ENCODE measurements around the gene DNAH10. TPM values are rescaled to one million over a fixed set of nuclear protein-coding genes. Genes with fewer than 3 reads are reported as not detected.

The DNAH10 gene
- polyA plus RNA-seq, 2 of the 4 experiments (the other 2 are of a cell fraction) = 0.14 to 0.39 TPM

DNA sequence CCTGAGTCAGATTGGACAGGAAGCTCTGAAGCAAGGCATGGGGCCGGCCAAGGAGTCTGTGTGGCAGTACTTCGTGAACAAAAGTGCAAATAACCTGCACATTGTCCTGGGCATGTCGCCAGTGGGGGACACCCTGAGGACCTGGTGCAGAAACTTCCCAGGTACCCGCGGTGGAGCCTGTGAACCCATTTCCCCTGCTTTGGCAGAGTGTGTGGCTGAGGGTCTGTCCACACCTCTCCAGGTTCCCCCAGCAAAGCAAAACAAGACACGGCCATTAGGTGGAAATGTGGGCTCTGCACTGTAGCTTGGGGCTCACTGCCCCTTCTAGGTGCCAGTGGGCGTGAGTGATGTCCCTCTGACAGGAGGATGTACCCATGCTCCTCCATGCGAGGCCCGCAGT lies 131.2 kb downstream of the DNAH10 start:
- no peak overlapping the region for H3K4me2 ChIP-seq
- ATAC-seq (no peak; a peak in 2 of 6 replicates), FAIRE-seq (no peak), DNase-seq (ENCODE audit: low read depth in 1 of 2, low spot score in 1 of 2) (no peak)
- peaks cover 10% of the 10 kb centered on the region; the same call in 2 of the 3 replicates for H3K4me1 ChIP-seq
- ChIA-PET CTCF (interaction anchor here (0.7 to 0.8 kb wide), 2 partner anchors 12 to 21 kb away, joined by 4 read pairs; no protein-coding TSS in a partner anchor), POLR2A (no interaction called here)
- TF ChIP-seq HDAC2 (IDR thresholded peaks at IDR 0.05) = no peak
- 40% methylated on average over 6 of the region's 9 CpGs for WGBS (ENCODE audit: missing lambda C conversion rate)
- no peak overlapping the region for H3K27ac ChIP-seq
- H3K9me3 ChIP-seq = no peaks in the 10 kb centered on the region
- no peak overlapping the region for H3K4me3 ChIP-seq

- TF ChIP-seq FOSB (CRISPR knock-in tag; IDR thresholded peaks at IDR 0.05) = no peak
- TF ChIP-seq EP300 (IDR thresholded peaks at IDR 0.05) = no peak
- TF ChIP-seq PBX3 (IDR thresholded peaks at IDR 0.05) = no peak
- no peak for TF ChIP-seq SMC3 (IDR thresholded peaks at IDR 0.05)
- TF ChIP-seq RCOR1 (IDR thresholded peaks at IDR 0.05; ENCODE audit: low read depth, low read length) = no peak
- no peak for TF ChIP-seq CBX2 (IDR thresholded peaks at IDR 0.05; ENCODE audit: borderline replicate concordance, low read depth)
- no peak for TF ChIP-seq SREBF2 (IDR thresholded peaks at IDR 0.05)
- TF ChIP-seq NPAS2 (CRISPR knock-in tag; IDR thresholded peaks at IDR 0.05; ENCODE audit: borderline replicate concordance) = no peak
- TF ChIP-seq USF2 (IDR thresholded peaks at IDR 0.05) = no peak
- no peak for TF ChIP-seq HOXA7 (CRISPR knock-in tag; IDR thresholded peaks at IDR 0.05)
- no peak for TF ChIP-seq ZC3H11A (IDR thresholded peaks at IDR 0.05)
- no peaks in the 10 kb centered on the region for H3K9me3 ChIP-seq
- H3K4me2 ChIP-seq = no peak overlapping the region
- FAIRE-seq (peak; percentile 7), ATAC-seq (no peak), DNase-seq (ENCODE audit: low read depth in 1 of 2, low spot score in 1 of 2) (no peak)
- H3K4me3 ChIP-seq = no peak overlapping the region
- POLR2A ChIA-PET = no interaction called here
- no peak overlapping the region for H3K27ac ChIP-seq
- H3K4me1 ChIP-seq = peaks cover 10% of the 10 kb centered on the region; the same call in 2 of the 3 replicates
- CTCF ChIA-PET = no interaction called here
- 51% methylated on average over 4 of the region's 4 CpGs for WGBS (ENCODE audit: missing lambda C conversion rate)
Observed at GRCh38 chr12:123894823-123895345, 132.8 kb downstream of the DNAH10 start.

DNA sequence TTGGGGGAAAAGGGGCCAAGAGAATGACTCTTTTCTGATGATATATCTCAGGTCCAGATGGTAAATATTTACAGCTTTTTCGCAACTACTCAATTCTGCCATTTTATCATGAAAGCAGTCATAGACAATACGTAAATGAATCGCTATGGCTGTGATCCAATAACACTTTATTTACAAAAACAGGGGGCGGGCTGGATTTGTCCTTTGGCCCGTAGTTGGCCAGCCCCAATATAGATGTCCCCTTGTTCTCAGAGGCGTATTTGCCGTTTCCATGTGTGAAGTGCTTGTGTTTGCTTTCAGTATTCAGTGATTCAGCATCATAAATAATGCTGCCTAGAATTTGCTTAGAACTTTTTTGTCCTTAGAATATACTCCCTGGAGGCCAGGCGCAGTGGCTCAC lies 133.3 kb downstream of the DNAH10 start:
- CTCF ChIA-PET = interaction anchor here (1.1 kb wide), 1 partner anchor 11 kb away, joined by 4 read pairs; no protein-coding TSS in a partner anchor
- H3K9me3 ChIP-seq = no peaks in the 10 kb centered on the region
- no peak for FAIRE-seq

DNA sequence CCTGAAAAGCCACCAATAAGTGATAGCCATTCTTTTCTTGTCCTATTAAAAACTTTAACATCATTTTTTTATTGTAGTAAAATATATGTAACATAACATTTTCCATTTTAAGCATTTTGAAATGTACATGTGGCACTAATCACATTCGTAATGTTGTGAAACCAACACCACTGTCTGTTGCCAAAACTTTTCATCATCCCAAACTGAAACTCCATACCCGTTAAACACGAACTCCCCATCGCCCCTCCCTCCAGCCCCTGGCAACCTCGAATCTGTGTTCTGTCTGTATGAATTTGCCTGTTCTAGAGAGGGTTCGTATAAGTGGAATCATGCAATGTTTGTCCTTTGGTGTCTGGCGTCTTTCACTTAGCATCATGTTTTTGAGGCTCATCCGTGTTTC lies 134.7 kb downstream of the DNAH10 start:
- Histone ChIP-seq H3K9me3 (no peaks in the 10 kb centered on the region), H3K4me1 (peaks cover 5% of the 10 kb centered on the region; the same call in 2 of the 3 replicates), H3K27ac (no peak overlapping the region), H3K4me2 (no peak overlapping the region), H3K4me3 (no peak overlapping the region)
- no peak for FAIRE-seq
- no peak for DNase-seq (ENCODE audit: low read depth in 1 of 2, low spot score in 1 of 2)
- ChIA-PET CTCF (interaction anchor here (1.1 kb wide), 1 partner anchor 10 kb away, joined by 4 read pairs; no protein-coding TSS in a partner anchor), POLR2A (no interaction called here)
- WGBS (ENCODE audit: missing lambda C conversion rate) = 50% methylated on average over 8 of the region's 8 CpGs
- ATAC-seq = no peak
- TF ChIP-seq E2F6 (IDR thresholded peaks at IDR 0.05; ENCODE audit: borderline replicate concordance, low read depth) (no peak), HDAC2 (IDR thresholded peaks at IDR 0.05) (no peak), NPAS2 (CRISPR knock-in tag; IDR thresholded peaks at IDR 0.05; ENCODE audit: borderline replicate concordance) (no peak), MAFK (IDR thresholded peaks at IDR 0.05; ENCODE audit: partially characterized antibody) (no peak)
- TF ChIP-seq, protein P1, sequence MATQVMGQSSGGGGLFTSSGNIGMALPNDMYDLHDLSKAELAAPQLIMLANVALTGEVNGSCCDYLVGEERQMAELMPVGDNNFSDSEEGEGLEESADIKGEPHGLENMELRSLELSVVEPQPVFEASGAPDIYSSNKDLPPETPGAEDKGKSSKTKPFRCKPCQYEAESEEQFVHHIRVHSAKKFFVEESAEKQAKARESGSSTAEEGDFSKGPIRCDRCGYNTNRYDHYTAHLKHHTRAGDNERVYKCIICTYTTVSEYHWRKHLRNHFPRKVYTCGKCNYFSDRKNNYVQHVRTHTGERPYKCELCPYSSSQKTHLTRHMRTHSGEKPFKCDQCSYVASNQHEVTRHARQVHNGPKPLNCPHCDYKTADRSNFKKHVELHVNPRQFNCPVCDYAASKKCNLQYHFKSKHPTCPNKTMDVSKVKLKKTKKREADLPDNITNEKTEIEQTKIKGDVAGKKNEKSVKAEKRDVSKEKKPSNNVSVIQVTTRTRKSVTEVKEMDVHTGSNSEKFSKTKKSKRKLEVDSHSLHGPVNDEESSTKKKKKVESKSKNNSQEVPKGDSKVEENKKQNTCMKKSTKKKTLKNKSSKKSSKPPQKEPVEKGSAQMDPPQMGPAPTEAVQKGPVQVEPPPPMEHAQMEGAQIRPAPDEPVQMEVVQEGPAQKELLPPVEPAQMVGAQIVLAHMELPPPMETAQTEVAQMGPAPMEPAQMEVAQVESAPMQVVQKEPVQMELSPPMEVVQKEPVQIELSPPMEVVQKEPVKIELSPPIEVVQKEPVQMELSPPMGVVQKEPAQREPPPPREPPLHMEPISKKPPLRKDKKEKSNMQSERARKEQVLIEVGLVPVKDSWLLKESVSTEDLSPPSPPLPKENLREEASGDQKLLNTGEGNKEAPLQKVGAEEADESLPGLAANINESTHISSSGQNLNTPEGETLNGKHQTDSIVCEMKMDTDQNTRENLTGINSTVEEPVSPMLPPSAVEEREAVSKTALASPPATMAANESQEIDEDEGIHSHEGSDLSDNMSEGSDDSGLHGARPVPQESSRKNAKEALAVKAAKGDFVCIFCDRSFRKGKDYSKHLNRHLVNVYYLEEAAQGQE (IDR thresholded peaks at IDR 0.05) = no peak

More for the DNA sequence above, 133.3 kb downstream of the DNAH10 start:
- no peak for DNase-seq (ENCODE audit: low read depth in 1 of 2, low spot score in 1 of 2)
- 71% methylated on average over 8 of the region's 8 CpGs for WGBS (ENCODE audit: missing lambda C conversion rate)
- TF ChIP-seq HOXB5 (CRISPR knock-in tag; IDR thresholded peaks at IDR 0.05) = no peak
- TF ChIP-seq MAZ (IDR thresholded peaks at IDR 0.05; ENCODE audit: borderline replicate concordance, low read depth, low read length) = no peak
- TF ChIP-seq NPAS2 (CRISPR knock-in tag; IDR thresholded peaks at IDR 0.05; ENCODE audit: borderline replicate concordance) = no peak
- no peak for TF ChIP-seq ZNF302 (CRISPR knock-in tag; IDR thresholded peaks at IDR 0.05)
- TF ChIP-seq SMC3 (IDR thresholded peaks at IDR 0.05) = no peak
- no peak for TF ChIP-seq CHD4 (IDR thresholded peaks at IDR 0.05; ENCODE audit: borderline replicate concordance)
- TF ChIP-seq, protein P2, sequence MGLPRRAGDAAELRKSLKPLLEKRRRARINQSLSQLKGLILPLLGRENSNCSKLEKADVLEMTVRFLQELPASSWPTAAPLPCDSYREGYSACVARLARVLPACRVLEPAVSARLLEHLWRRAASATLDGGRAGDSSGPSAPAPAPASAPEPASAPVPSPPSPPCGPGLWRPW (IDR thresholded peaks at IDR 0.05) = no peak
- TF ChIP-seq EHF (CRISPR knock-in tag; IDR thresholded peaks at IDR 0.05) = no peak
- TF ChIP-seq, protein P3, sequence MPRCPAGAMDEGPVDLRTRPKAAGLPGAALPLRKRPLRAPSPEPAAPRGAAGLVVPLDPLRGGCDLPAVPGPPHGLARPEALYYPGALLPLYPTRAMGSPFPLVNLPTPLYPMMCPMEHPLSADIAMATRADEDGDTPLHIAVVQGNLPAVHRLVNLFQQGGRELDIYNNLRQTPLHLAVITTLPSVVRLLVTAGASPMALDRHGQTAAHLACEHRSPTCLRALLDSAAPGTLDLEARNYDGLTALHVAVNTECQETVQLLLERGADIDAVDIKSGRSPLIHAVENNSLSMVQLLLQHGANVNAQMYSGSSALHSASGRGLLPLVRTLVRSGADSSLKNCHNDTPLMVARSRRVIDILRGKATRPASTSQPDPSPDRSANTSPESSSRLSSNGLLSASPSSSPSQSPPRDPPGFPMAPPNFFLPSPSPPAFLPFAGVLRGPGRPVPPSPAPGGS (IDR thresholded peaks at IDR 0.05) = no peak
- TF ChIP-seq RARB (CRISPR knock-in tag; IDR thresholded peaks at IDR 0.05) = no peak
- Histone ChIP-seq H3K27ac (no peak overlapping the region), H3K4me1 (peaks cover 10% of the 10 kb centered on the region; the same call in 2 of the 3 replicates), H3K4me2 (no peak overlapping the region), H3K4me3 (no peak overlapping the region)
- no peak for ATAC-seq
- POLR2A ChIA-PET = no interaction called here
